ENCODE measurements around the gene LIPC.

The LIPC gene

DNA sequence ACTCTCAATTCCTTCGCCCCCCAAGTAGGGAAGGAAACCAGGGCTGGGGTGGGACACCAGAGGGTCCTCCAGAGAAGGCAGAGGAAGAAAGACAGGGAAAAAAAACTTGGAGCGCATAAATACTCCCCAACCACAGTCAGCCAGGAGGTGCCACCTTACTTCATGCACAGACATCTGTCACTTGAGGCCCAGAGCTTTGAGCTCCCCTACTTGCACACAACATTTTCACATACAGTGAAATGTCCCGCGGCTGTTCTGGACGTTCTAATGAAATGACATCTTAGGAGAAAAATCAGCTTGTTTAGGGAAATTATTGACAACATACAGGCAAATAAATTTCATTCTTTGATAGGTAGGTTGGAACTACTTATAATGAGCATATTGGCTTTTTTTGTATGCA is 113.0 kb downstream of the LIPC start:
- DNase-seq = no peak

DNA sequence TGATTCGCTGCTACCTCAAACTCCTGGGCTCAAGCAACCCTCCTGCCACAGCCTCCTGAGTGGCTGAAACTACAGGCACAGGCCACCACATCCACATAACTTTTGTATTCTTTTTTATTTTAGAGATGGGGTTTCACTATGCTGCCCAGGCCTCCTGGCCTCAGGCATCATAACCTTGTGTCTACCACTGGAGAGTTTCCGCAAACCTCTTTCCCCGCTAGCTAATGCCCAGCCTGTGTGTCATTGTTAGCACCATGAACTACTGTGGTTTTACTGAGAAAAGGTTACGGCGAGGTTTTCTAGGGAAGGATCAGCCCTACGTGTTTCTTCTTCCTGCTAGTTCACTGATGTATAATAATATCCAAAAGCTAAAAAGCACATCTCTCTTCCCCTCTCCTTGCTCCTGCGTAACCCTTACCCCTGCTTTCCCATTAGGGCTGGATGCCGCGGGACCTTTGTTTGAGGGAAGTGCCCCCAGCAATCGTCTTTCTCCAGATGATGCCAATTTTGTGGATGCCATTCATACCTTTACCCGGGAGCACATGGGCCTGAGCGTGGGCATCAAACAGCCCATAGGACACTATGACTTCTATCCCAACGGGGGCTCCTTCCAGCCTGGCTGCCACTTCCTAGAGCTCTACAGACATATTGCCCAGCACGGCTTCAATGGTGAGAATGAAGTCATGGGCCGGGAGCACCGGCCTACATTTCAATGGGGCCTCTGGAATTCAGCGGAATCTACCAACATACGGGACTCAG is 113.7 kb downstream of the LIPC start:
- DNase-seq = peak; percentile 75

DNA sequence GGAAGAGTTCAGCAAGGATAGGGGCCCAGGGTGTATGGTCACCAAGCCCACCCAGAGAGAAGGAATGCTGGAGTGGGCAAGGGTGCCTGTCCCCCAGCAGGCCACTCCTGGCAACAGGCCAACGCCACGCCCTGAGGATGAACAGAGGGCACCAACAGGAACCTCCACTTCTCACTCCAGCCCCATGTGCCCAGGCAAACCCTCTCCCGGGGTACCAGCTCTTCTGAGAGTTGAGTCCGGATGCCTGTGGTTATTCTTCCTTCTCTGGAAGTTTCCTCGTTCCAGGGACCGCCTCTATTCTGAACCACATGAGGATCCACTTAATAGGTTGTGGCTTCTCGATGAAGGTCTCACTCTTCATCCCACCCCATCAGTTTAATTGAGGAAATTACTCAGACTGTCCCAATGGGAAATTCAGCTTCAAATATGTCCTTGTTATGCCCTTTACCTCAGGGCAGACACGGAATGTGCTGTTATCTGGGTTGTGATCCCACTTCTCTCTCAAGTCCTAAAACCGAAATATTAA is 114.3 kb downstream of the LIPC start:
- DNase-seq = no peak

DNA sequence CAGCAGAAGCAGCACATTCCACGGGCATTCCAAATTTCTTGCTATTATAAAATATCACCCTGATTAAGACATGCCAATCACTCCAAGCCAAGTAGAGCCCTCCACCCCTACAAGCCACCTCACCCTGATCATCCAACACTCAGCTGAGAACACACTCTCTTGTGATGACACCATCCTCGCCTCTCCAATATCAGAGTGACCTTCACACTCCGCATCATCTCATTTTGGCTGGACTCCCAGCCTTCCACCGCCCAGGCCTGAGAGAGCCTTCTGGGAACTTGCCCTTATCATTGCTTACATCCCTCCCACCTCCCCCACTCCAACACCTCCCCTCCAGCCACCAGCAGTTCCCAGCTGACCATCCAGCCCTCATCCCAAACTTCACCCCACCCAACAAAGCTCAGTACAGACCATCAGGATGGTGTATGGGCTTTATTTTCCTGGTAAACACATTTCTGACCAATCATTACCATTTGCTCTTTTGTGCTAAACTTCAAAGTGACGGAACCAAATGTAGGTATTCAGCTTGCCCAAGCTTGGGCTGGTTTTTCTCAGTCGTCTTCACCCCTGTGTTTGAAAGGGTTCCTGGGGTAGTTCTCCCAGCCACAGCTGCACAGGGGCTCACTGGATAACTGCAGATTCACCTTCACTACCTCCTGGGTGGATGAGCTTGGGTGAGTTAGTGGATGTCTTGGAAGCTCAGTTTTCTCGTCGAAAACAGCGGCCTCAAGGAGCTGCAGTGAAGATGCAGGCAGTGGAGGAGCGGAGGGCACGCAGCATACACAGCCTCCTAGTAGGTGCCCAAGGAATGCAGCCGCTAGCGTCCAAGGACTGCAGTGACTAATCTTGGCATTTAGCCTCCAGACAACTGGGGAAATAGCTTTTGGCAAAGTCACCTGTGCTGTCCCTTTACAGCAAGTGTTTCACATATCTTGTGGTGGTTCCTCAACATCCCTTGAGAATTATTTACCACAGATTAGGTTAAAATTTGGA is 115.1 kb downstream of the LIPC start:
- DNase-seq = no peak

DNA sequence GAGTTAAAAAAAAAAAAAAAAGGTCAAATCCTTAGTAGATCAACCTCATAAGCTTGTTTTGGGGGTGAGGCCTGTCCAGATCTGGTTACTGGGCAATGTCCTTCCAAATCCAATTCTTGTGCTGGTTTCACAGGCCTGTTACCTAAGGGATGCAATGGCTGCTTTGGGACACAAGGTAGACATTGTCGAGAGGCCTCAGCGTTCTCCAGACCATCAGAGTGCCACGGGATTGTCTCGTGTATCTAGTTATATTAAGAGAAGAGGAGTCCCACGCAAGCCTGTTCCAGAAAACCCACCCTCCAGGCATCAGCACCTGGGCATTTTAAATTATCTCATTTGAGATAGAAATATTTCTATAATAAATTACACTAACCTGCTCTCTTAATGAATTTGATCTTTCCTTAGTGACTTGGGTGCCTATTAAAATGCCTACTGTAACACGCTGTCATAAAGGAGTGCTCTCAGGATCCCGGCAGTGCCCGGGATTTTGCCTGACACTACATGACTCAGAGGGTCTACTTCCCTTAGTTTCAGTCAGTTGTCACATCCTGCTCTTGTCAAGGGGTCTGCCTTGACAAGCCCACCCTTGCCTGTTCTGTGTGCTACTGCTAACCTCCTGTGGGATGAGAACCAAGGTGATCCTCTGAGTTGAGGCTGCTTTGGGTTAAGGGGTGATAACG is 116.0 kb downstream of the LIPC start:
- DNase-seq = no peak

DNA sequence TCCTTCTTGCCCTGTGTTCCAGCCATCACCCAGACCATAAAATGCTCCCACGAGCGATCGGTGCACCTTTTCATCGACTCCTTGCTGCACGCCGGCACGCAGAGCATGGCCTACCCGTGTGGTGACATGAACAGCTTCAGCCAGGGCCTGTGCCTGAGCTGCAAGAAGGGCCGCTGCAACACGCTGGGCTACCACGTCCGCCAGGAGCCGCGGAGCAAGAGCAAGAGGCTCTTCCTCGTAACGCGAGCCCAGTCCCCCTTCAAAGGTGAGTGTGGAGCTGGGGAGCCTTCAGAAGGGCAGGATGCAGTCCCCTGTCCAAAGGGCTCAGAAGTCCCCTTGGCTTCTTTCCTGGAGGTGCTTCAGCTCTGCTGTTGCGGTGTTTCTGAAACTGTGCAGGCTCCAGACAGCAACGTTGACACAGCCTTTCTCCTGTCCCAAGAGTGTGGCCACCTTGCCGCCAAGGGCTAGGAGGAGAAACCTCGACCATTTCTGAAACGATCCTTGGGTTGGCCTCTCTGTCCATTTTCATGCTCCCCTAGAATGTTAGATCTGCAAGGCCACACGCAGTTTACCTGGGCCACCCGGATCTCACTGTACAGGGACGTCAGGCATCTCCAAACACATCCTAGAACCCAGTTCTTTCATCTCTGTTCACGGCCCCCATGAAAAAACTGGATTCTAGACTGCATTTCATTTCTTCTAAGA is 116.7 kb downstream of the LIPC start:
- DNase-seq = no peak

DNA sequence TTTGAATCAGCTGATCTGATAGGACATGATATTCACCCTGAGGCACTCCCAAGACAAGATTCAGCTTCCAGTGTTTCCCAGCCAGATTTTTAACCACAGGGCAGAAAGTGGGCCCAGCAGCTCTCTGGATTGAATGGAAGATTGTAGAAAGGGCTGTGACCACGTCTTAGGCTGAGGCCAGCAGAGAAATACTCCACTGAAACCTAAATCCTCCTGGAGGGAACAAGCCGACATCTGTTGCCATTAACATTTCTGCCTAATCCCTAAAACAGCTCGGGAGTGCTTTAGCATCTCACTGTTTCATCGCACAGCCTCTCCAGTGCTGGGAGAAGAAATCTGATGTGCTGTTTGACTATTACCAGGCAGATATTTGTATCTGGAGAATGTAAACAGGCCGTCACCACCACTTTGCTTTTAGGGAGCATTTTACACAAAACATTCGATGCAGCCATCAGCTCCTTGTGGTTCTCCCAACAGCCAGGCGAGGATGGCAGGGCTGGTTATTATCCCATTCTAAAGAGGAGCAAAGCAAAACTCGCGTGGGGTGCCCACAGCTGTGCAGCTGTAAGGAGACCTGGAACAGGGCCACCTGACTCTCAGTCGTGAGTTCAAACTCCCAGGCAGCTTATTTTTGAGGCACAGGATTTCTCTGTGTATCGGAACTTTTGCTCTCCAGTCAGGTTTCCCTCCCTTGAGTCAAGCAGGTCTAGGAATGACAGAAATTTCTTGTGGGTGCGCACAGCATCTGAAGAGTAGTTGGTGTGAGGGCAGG is 117.4 kb downstream of the LIPC start:
- no peak for DNase-seq

DNA sequence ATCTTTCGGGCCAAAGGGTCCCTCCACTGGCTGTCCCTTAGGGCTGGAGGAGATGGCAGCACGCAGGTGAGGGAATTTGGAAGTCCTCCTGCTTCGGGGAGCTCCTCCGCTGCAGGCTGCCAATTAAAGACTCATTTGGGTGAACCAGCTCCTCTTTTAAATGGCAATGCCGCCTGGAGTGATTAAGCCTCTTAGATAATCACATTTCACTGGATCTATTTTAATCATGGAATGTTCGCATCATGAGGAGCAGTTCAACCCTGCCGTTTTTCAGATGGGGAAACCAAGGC is 117.9 kb downstream of the LIPC start:
- DNase-seq = no peak

DNA sequence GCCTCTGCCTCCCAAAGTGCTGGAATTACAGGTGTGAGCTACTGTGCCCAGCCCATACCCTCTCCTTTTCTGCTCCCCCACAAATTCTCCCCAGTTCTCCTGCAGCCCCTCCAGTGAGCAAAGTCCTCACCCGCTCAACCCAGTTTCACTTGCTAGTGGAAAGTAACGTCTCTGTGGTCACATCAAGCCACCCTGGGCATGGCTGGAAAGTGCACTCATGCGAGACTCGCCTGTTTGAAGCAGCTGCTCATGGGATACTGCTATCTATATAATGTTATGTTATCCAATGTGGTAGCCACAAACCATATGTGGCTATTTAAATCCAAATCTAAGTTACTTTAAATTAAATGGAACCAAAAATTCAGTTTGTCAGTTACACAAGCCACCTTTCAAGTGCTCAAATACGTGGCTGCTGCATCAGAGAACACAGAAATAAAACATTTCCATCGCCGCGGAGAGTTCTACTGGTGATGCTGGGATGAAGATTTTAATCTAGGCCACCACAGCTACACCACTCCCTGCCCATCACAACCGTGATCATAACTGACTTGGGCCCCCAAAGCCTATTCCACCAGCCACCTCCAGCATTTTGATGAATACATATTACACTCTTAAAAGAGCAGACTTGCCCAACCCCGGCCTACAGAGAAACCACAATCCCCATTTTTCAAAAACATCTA is 119.4 kb downstream of the LIPC start:
- peak; percentile 3 for DNase-seq

DNA sequence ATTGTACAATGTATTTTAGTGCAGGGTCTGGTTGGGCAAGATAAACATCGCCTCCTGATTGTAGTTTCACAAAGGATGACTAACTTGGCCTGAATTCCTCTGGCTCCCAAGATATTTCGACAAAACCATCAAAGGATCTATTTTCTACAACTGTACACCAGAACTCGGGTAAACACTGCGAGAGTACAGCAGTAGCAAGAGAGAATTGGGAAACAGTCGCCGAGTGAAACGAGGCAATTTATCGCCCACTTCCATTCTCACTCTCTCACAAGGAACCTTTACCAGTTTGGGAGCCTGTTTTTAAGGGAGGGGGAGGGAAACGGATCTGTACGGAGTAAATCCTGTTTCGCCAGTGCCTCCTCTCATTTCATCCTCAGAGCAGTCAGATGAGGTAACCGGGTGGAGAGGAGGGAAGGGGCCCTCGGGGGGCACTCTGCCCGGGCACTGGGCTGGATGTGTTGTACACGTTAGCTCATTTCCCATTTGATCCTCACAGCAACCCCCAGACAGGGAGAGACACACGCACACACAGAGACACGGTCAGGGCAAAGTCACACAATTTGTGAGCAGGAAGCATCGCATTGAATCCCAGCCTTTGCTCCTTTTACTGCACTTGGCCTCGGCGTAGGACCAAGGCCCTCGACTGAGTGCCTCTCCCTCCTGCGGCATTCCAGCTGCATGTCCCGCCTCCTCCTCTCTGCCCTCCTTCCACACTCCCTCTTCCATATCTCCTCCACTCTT is 120.1 kb downstream of the LIPC start:
- no peak for DNase-seq

DNA sequence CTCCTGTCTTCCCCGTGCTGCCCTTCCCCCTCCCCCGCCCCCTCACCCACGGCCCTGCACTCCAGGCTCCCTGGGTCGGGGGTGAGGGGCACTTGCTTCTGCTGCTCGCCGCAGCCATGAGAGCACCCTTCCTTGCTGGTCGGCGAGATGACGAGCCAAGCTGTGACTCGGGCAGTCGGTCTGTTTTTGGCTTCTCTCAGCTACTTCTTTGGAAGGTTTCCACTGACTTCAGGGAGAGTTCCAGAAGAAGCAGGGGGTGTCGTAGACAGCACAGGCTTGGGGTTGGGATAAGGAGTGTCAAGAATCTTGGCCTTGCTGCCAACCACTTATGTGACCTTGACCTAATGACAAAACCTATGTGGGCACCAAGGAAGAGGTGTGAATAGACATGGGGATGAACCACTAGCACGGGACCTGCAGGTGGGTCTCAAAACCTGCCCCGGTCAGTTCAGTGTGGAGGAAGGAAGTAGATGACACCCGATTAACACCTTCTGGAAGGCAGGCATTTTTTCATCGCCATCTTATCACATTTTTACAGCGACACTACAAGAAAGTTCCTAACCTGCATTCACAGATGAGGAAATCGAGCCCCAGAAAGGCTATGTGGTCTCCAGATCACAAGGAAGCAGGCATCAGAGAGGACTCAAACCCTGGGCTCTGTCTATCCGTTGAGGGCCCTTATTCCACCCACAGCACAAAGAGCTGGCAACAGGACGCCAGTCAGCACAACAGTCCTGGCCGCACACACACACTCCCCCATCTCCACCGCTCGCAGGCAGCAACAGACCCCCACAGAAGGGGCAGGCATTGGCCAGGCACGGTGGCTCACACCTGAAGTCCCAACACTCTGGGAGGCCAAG is 120.9 kb downstream of the LIPC start:
- DNase-seq = no peak

DNA sequence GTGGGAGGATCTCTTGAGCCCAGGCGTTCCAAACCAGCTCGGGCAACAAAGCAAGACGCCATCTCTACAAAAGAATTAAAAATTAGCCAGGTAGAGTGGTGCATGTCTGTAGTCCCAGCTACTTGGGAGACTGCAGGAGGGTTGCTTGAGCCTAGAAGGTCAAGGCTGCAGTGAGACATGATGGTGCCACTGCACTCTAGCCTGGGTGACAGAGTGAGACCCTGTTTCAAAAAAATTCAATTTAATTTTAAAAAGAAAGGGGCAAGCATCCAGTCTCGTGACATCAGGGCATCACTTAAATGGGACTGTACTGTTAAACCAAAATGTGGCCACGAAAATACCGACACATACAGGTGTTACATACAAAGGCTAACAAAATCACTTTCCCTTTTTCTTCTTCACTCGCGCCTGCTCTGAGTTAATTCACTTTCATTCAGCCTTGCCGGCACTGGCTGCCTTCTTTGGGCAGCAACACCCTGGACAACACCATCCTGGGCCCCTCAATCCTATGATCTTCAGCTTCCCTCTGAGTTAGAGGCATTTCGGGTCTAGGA is 121.7 kb downstream of the LIPC start:
- DNase-seq = no peak

DNA sequence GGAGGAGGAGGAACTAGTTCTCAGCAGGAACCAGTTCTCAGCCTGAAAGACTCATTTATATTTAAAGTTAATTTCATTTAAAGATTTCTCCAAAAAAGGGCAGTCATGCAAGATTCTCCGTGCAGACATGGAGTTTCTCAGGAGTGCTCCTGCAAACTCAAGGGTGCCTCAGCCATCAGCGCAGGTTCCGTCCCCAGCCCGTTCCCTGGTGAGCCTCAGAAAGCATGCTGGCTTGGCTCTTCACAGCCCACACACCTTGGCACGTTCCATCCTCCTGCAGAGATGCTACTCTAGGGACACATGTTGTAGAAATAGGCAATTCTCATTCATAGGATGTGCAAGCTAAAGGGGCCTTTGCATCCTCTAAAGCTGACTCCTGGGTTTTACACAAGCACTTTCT is 123.0 kb downstream of the LIPC start:
- DNase-seq = no peak

DNA sequence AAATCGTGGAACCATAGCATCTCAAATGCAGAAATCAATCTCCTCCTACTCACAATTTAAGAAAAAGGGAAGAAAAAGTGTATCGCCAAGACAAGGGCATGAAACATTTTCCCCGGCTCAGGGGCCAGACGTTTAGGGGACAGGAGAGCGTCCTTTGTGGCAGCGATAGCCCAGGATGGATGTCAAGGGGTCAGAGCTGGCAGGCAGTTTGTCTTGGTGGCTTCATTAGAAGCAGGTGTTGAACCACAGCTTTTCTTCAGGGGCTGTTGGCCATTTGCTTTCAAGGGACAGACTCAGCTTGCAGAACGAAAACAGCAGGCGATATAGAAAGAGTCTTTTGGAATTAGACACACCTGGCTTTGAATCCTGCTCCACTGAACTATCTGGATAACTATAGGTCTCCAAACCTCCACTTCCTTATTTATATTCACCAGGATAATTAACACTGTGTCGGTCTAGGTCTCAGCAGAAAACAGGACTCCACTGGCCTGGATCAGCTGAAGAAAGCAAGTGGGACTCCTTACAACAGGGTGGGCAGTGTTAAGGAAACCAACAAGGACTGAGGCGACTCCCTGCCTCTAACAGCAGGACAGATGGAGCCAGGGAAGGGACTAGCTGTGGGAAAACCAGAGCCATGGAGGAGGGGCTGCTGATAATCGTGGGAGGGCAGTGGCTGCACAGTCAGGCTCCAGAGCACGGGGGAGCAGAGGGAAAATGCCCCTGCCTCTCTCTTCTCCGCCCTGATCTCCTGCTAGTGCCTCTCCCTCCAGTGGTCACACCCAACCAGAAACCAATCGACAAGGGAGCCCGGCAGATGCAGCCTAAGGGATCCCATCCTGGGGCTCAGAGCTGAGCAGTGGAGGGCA is 123.6 kb downstream of the LIPC start:
- DNase-seq = no peak

DNA sequence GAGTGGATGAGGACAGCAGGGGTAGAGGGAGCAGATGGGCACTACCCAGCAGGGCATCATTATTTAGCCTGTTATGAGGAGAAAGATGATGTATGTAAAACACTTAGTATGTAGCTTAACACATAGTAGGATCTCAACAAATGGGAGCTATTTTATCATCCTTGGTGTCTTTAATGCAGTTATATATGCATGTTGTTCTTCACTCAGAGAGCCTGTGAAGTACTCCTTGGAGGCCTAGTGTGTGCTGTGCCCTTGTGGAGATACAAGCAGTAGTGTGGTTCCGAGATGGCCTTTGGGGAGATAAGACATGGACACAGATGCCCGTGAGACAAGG is 124.2 kb downstream of the LIPC start:
- no peak for DNase-seq

DNA sequence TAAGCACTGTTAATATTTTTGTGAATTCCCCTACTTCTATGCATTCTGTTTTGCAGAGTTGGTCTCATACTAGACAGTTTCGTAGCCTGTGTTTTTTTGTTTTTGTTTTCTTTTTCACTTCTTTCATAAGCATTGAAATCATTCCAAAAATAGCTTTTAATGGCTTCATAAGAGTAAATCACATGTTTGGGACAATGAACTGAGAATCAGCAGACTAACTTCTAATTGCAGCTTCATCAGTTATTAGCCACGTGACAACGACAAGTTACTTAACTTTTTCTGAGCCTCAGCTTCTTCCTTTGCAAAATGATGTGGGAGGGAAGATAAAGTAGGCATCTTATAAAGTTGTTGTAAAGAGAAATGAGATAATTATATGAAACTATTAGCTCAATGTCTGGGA is 124.8 kb downstream of the LIPC start:
- no peak for DNase-seq

DNA sequence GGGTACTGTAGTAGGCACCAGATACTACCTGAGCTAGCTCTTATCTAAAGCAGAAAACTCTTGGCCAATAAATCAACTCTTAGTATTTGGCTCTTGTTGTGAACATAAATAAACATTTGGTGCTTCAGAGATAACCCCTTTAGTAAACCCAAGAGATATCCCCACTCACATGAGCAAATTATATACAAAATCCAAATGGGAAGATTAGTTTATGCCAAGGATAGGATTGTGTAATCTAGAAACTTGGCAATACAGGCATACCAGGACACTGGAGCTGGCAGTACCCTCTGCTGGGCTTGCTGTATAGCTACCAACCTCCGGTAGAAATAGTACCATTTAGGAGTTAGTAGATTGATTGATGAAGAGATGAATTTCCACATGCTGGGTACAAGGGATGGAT is 127.0 kb downstream of the LIPC start:
- no peak for DNase-seq

DNA sequence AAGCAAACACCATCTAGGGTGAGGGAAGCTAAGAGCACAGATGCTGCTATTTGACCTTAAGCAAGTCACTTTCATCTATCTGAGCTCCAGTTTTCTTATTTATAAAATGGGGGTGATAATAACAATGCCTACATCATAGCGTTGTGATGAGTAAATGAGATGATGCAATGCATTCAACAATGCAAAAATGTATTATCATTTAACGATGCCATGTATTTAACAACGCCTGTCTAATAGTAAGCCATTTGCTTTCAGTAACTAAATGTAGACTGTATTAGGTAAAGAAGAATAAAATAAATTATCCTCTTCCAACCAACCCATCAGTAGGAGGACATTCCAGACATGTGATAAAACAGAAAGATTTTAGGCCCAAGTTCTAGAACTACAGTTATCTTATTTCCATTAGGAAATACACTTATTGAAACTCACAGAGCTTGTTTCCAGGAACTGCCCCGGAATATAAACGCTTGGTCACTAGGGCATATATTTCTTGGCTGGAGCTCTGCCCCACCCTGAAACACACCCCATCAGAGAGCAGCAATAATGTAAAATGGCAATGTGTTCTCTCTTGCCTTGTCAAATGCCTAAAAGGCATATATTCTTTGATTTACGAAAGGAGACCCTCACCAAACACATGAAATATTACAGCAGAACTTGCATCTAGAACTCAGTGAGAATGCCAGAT is 128.3 kb downstream of the LIPC start:
- DNase-seq = no peak

Data from activated CD4-positive, alpha-beta T cell treated with anti-CD3 and anti-CD28 coated beads, Interleukin-2, amount 50 U/mL, for 16 hours (primary cell).